ENCODE data around the gene PTPA. TPM values are rescaled to one million over a fixed set of nuclear protein-coding genes. Genes with fewer than 3 reads are reported as not detected.

PTPA gene
- polyA plus RNA-seq, 1 donor from 2014 or later, result 62.8 TPM

- Histone ChIP-seq H3K9me3 (ENCODE audit: low read length) (no peaks in the 10 kb centered on the region), H3K27me3 (ENCODE audit: insufficient read depth, low read depth, low read length) (no peaks in the 10 kb centered on the region), H3K9ac (ENCODE audit: low read length) (no peak overlapping the region), H3K27ac (ENCODE audit: low read length) (no peak overlapping the region), H3K4me3 (ENCODE audit: low read length) (no peak overlapping the region), H3K79me2 (replicated peaks; ENCODE audit: insufficient read depth, low read length) (no peaks in the 10 kb centered on the region), H2AFZ (ENCODE audit: low read depth, low read length) (no peak overlapping the region), H3K36me3 (ENCODE audit: insufficient read depth, low read length) (no peaks in the 10 kb centered on the region), H4K20me1 (ENCODE audit: insufficient read depth) (peaks cover under 1% of the 10 kb centered on the region), H3K9me2 (ENCODE audit: insufficient read depth, low read length) (no peaks in the 10 kb centered on the region), H3K4me2 (ENCODE audit: low read length) (no peak overlapping the region), H3F3A (ENCODE audit: insufficient read depth, low read length, poor library complexity, severe bottlenecking) (no peaks in the 10 kb centered on the region)
- no peak for TF ChIP-seq EZH2 (IDR thresholded peaks at IDR 0.05; ENCODE audit: borderline replicate concordance, insufficient read depth, low read length, poor library complexity, severe bottlenecking)
- TF ChIP-seq POLR2AphosphoS5 (IDR thresholded peaks at IDR 0.05), result no peak
Observed at GRCh38 chr9:129182625-129183494, 71.6 kb downstream of the PTPA start.

GRCh38 chr9:129183495-129184218 is 72.4 kb downstream of the PTPA start:
- H3K4me2 ChIP-seq (ENCODE audit: low read length), result no peak overlapping the region
- H3K9me2 ChIP-seq (ENCODE audit: insufficient read depth, low read length), result no peaks in the 10 kb centered on the region
- no peak overlapping the region for H3K27ac ChIP-seq (ENCODE audit: low read length)
- no peaks in the 10 kb centered on the region for H3K27me3 ChIP-seq (ENCODE audit: insufficient read depth, low read depth, low read length)
- H3K36me3 ChIP-seq (ENCODE audit: insufficient read depth, low read length), result no peaks in the 10 kb centered on the region
- no peaks in the 10 kb centered on the region for H3K79me2 ChIP-seq (replicated peaks; ENCODE audit: insufficient read depth, low read length)
- H4K20me1 ChIP-seq (ENCODE audit: insufficient read depth), result no peaks in the 10 kb centered on the region
- TF ChIP-seq EP300 (conservative IDR thresholded peaks at IDR 0.05; ENCODE audit: poor library complexity, severe bottlenecking) (no peak), MXI1 (conservative IDR thresholded peaks at IDR 0.05; ENCODE audit: poor library complexity, severe bottlenecking) (no peak), CTCF (IDR thresholded peaks at IDR 0.05; ENCODE audit: poor library complexity, severe bottlenecking) (no peak), REST (IDR thresholded peaks at IDR 0.05; ENCODE audit: borderline replicate concordance) (no peak)
- H3F3A ChIP-seq (ENCODE audit: insufficient read depth, low read length, poor library complexity, severe bottlenecking), result no peaks in the 10 kb centered on the region
- no peak overlapping the region for H2AFZ ChIP-seq (ENCODE audit: low read depth, low read length)
- H3K4me3 ChIP-seq (ENCODE audit: low read length), result no peak overlapping the region
- H3K9ac ChIP-seq (ENCODE audit: low read length), result no peak overlapping the region
- no peaks in the 10 kb centered on the region for H3K9me3 ChIP-seq (ENCODE audit: low read length)

GRCh38 chr9:129184219-129184524 is 73.0 kb downstream of the PTPA start:
- Histone ChIP-seq H2AFZ (ENCODE audit: low read depth, low read length) (no peak overlapping the region), H3K27me3 (ENCODE audit: insufficient read depth, low read depth, low read length) (no peaks in the 10 kb centered on the region), H4K20me1 (ENCODE audit: insufficient read depth) (no peaks in the 10 kb centered on the region), H3K9me2 (ENCODE audit: insufficient read depth, low read length) (no peaks in the 10 kb centered on the region), H3K9ac (ENCODE audit: low read length) (no peak overlapping the region), H3K4me2 (ENCODE audit: low read length) (no peak overlapping the region), H3K9me3 (ENCODE audit: low read length) (no peaks in the 10 kb centered on the region), H3K27ac (ENCODE audit: low read length) (no peak overlapping the region), H3K36me3 (ENCODE audit: insufficient read depth, low read length) (no peaks in the 10 kb centered on the region), H3K4me3 (ENCODE audit: low read length) (no peak overlapping the region), H3F3A (ENCODE audit: insufficient read depth, low read length, poor library complexity, severe bottlenecking) (no peaks in the 10 kb centered on the region), H3K79me2 (replicated peaks; ENCODE audit: insufficient read depth, low read length) (no peaks in the 10 kb centered on the region)
- TF ChIP-seq TAF1 (IDR thresholded peaks at IDR 0.05; ENCODE audit: low read depth) (no peak), MXI1 (conservative IDR thresholded peaks at IDR 0.05; ENCODE audit: poor library complexity, severe bottlenecking) (no peak), RAD21 (conservative IDR thresholded peaks at IDR 0.05) (no peak), POLR2AphosphoS5 (IDR thresholded peaks at IDR 0.05) (no peak), CTCF (IDR thresholded peaks at IDR 0.05; ENCODE audit: poor library complexity, severe bottlenecking) (no peak), REST (IDR thresholded peaks at IDR 0.05; ENCODE audit: borderline replicate concordance) (no peak), EP300 (conservative IDR thresholded peaks at IDR 0.05; ENCODE audit: poor library complexity, severe bottlenecking) (no peak), EZH2 (IDR thresholded peaks at IDR 0.05; ENCODE audit: borderline replicate concordance, insufficient read depth, low read length, poor library complexity, severe bottlenecking) (no peak)
